H1 (cell line): Measurements from ENCODE around the gene SYNDIG1. TPM values are rescaled to one million over a fixed set of nuclear protein-coding genes. Genes with fewer than 3 reads are reported as not detected.

Experiments
- ASH2L ChIP-seq: fragments of 200-600, 300-600 bp; sonication (generic); IDR thresholded peaks from one replicate; pipeline ENCODE4 v1.7.1; 2017; ENCODE audit warnings: low read length
- CEBPB ChIP-seq: IDR thresholded peaks from 2 replicates; pipeline ENCODE4 v1.6.1; 2012; ENCODE audit warnings: low read depth, low read length
- CHD7 ChIP-seq: fragments of 300-600 bp; sonication (generic); IDR thresholded peaks from 2 replicates; pipeline ENCODE4 v1.7.1; 2012; ENCODE audit warnings: low read length, moderate library complexity, mild to moderate bottlenecking, inconsistent platforms; ENCODE audit not compliant: insufficient replicate concordance
- MAX ChIP-seq: IDR thresholded peaks from 2 replicates; pipeline ENCODE4 v1.6.1; 2012; ENCODE audit warnings: inconsistent platforms
- SAP30 ChIP-seq: fragments of 300-600 bp; sonication (generic); IDR thresholded peaks from 2 replicates; pipeline ENCODE4 v1.7.1; 2012; ENCODE audit warnings: low read length, moderate library complexity, mild to moderate bottlenecking, inconsistent platforms; ENCODE audit not compliant: insufficient read depth, insufficient replicate concordance
- polyA plus RNA-seq, 7 experiments: library from polyadenylated mRNA; depleted of rRNA in 3 of 7; stranded (reverse) in 5 of 7; unstranded in 2 of 7; fragments of >200 nt in 5 of 7; fragments of 200-250 nt in 2 of 7; gene quantifications; 1 replicate in 5 of 7; 2 replicates in 1 of 7; 4 replicates in 1 of 7; pipeline versions ENCODE4 v1.2.1 to v1.2.3, GENCODE V29; 2011 to 2013; ENCODE audit warnings: missing spikeins in 2 of 7, mixed read lengths in 2 of 7
- total RNA-seq: library from RNA; stranded (reverse); fragmentation: NEBNext Ultra II Directional; extraction: Animal tissue kit (Norgen Biotek cat#: 25700); gene quantifications from 2 replicates; pipeline ENCODE4 v1.2.1, GENCODE V29; 2021

The SYNDIG1 gene
- total and polyA plus RNA-seq, 2 of the 8 experiments (the other 6 are each of a cell fraction or from before 2014, with no cell fraction given) = 6.5 to 7.8 TPM

- TF ChIP-seq ASH2L (no peak), CHD7 (no peak), CEBPB (no peak), SAP30 (no peak), MAX (no peak)
- TF ChIP-seq, all 59 proteins: peak for 0
Measured at GRCh38 chr20:24531202-24531601, 61.8 kb downstream of the SYNDIG1 start (continued).
